Stimulated activated naive CD4-positive, alpha-beta T cell treated with Interleukin-2 at 50 U/mL for 16 hours (primary cell): ENCODE data around the gene LYPLA2.

Experiments
- DNase-seq: peaks from one replicate; lab custom pipeline; 2025; lab: John Stamatoyannopoulos, UW

LYPLA2 gene

DNA sequence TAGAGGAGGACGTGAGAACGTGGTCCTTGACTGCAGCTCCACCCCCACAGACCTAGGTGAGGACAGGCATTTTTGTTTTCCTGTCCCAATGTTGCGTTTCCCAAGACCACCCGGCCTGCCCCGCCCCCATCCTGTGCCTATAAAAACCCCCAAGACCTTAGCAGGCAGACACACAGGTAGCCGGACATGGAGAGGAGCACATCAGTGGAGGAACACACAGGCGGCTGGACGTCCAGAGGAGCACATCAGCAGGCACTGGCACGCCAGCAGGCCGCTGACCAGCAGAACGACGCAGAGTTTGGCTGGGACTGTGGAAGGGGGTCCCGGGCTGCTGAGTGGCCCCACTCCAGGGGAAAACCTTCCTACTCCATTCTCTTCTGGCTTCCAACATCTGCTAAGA lies 47.0 kb downstream of the LYPLA2 start:
- no peak for DNase-seq

DNA sequence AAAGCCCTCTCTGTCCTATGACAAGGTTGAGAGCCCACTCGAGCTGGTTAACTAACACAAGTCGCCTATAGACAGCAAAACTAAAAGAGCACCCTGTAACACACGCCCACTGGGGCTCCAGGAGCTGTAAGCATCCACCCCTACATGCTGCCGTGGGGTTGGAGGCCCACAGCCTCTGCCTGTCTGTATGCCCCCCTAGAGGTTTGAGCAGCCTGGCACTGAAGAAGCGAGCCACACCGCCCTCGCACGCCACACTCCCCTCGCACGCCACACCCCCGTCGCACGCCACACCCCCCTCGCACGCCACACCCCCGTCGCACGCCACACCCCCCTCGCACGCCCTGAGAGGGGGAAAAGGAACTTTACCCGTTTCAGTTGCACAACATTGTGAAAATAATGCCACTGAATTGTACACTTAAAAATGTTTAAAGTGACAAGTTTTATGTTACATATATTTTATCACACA lies 47.5 kb downstream of the LYPLA2 start:
- DNase-seq, result peak; percentile 71

DNA sequence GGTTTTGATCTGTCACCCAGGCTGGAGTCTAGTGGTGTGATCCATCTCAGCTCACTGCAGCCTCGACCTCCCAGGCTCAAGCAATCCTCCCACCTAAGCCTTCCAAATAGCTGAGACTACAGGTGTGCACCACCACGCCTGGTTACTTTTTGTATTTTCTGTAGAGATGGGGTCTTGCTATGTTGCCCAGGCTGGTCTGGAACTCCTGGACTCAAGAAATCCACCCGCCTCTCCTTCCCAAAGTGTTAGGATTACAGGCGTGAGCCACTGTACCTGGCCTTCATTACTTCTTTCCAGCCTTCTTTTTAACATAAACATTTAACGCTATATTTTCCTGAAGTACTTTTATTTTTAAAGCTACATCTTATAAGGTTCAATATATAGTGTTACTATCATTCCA lies 52.7 kb downstream of the LYPLA2 start:
- DNase-seq, result no peak
